SK-N-SH (cell line): ENCODE data around the gene HHIP.

Experiments
- CHD2 ChIP-seq: fragments of 150-350 bp; IDR thresholded peaks from 2 replicates; pipeline ENCODE4 v1.6.1; 2018; ENCODE audit warnings: low read length; ENCODE audit not compliant: partially characterized antibody
- CTCF ChIP-seq: fragments of 200-600 bp; sonication (generic); IDR thresholded peaks from 2 replicates; pipeline ENCODE4 v1.6.1; 2017; ENCODE audit warnings: antibody characterized with exemption, mild to moderate bottlenecking, moderate library complexity
- EZH2phosphoT487 ChIP-seq: fragments of 200-600 bp; sonication (generic); IDR thresholded peaks from 2 replicates; pipeline ENCODE4 v1.6.1; 2017; ENCODE audit warnings: low read depth, mixed run types, mild to moderate bottlenecking, antibody characterized with exemption, moderate library complexity, borderline replicate concordance
- NFIC ChIP-seq: IDR thresholded peaks from 2 replicates; pipeline ENCODE4 v1.4.0; 2012; ENCODE audit warnings: borderline replicate concordance
- PBX3 ChIP-seq: IDR thresholded peaks from 2 replicates; pipeline ENCODE4; 2012
- POLR2AphosphoS5 ChIP-seq: IDR thresholded peaks from 2 replicates; pipeline ENCODE4 v1.6.1; 2012; ENCODE audit warnings: low read depth, low read length
- SIN3A ChIP-seq: IDR thresholded peaks from 2 replicates; pipeline ENCODE4 v1.6.1; 2012; ENCODE audit warnings: low read depth, mild to moderate bottlenecking, low read length, moderate library complexity, borderline replicate concordance

GRCh38 chr4:144687466-144687865, 41.5 kb downstream of the HHIP start:
- TF ChIP-seq EZH2phosphoT487 (no peak), POLR2AphosphoS5 (no peak), PBX3 (no peak), NFIC (no peak), SIN3A (no peak), CTCF (no peak), CHD2 (no peak)
